HepG2 (cell line): ENCODE results near the gene PAN2. TPM values are rescaled to one million over a fixed set of nuclear protein-coding genes. Genes with fewer than 3 reads are reported as not detected.

Experiments used
- BCL6 ChIP-seq: IDR thresholded peaks from 2 replicates; pipeline ENCODE4 v1.6.1; 2016; ENCODE audit warnings: missing genetic modification reagents, missing compliant biosample characterization
- FOXC1 ChIP-seq: sonication (generic); formaldehyde crosslinking; IDR thresholded peaks from 2 replicates; pipeline ENCODE4 v1.8.0; 2022; ENCODE audit warnings: mild to moderate bottlenecking, missing genetic modification reagents, borderline replicate concordance
- FOXK1 ChIP-seq: sonication (generic); formaldehyde crosslinking; IDR thresholded peaks from 2 replicates; pipeline ENCODE4 v1.4.0; 2020; ENCODE audit warnings: low read depth, missing genetic modification reagents, borderline replicate concordance
- KLF6 ChIP-seq: IDR thresholded peaks from 2 replicates; pipeline ENCODE4 v1.8.0; 2016; ENCODE audit warnings: missing biosample characterization, missing genetic modification reagents
- MYC ChIP-seq: sonication (generic); formaldehyde crosslinking; IDR thresholded peaks from 2 replicates; pipeline ENCODE4 v1.9.0; 2021; ENCODE audit warnings: missing genetic modification reagents, borderline replicate concordance
- NFKBIZ ChIP-seq: IDR thresholded peaks from 2 replicates; pipeline ENCODE4 v1.6.1; 2018; ENCODE audit warnings: missing genetic modification reagents, missing compliant biosample characterization
- NONO ChIP-seq, 2 experiments: fragments of 450-650 bp in 1 of 2; sonication (generic) in 1 of 2; formaldehyde crosslinking in 1 of 2; IDR thresholded peaks in 1 of 2; conservative IDR thresholded peaks in 1 of 2; 2 replicates each; pipeline versions ENCODE4 v1.6.1 to v1.8.0; 2017 to 2022; ENCODE audit warnings: mild to moderate bottlenecking in 1 of 2, missing genetic modification reagents in 1 of 2, moderate library complexity in 1 of 2
- RFX5 ChIP-seq: IDR thresholded peaks from 2 replicates; pipeline ENCODE4 v1.6.1; 2011; ENCODE audit warnings: low read depth, low read length, improper control_type of control experiment
- SCMH1 ChIP-seq: sonication (generic); formaldehyde crosslinking; IDR thresholded peaks from 2 replicates; pipeline ENCODE4 v1.9.0; 2021; ENCODE audit warnings: missing genetic modification reagents, mild to moderate bottlenecking, borderline replicate concordance
- SMYD3 ChIP-seq: sonication (generic); formaldehyde crosslinking; IDR thresholded peaks from 2 replicates; pipeline ENCODE4 v1.8.1; 2023; ENCODE audit warnings: mild to moderate bottlenecking, missing genetic modification reagents
- YEATS4 ChIP-seq: sonication (generic); formaldehyde crosslinking; IDR thresholded peaks from 2 replicates; pipeline ENCODE4 v1.4.0; 2020; ENCODE audit warnings: missing genetic modification reagents, borderline replicate concordance
- ZBTB21 ChIP-seq: sonication (generic); formaldehyde crosslinking; IDR thresholded peaks from 2 replicates; pipeline ENCODE4 v1.4.0; 2020; ENCODE audit warnings: missing genetic modification reagents
- ZNF431 ChIP-seq: sonication (generic); formaldehyde crosslinking; IDR thresholded peaks from 2 replicates; pipeline ENCODE4 v1.9.0; 2022; ENCODE audit warnings: missing genetic modification reagents, low read depth, mild to moderate bottlenecking, borderline replicate concordance
- ZNF629 ChIP-seq: sonication (generic); formaldehyde crosslinking; conservative IDR thresholded peaks from 2 replicates; pipeline ENCODE4 v1.5.0; 2020; ENCODE audit warnings: missing genetic modification reagents
- polyA plus RNA-seq, 8 experiments: library from polyadenylated mRNA; depleted of rRNA in 3 of 8; stranded (reverse) in 7 of 8; unstranded in 1 of 8; fragments of >200 nt; fragmentation: Illumina TruSeq in 4 of 8; extraction: Trizol in 4 of 8; gene quantifications; 2 replicates each; pipeline versions ENCODE4 v1.2.1 to v1.2.3, GENCODE V29; 2011 to 2016; ENCODE audit warnings: low read depth in 4 of 8, missing spikeins in 1 of 8, mixed read lengths in 1 of 8; ENCODE audit not compliant: insufficient read depth in 1 of 8
- total RNA-seq, 5 experiments: library from RNA; depleted of rRNA; stranded (reverse); fragments of >200 nt; fragmentation: Illumina TruSeq; extraction: Trizol; gene quantifications; 2 replicates each; pipeline ENCODE4 v1.2.3, GENCODE V29; 2016; ENCODE audit warnings: low read depth in 1 of 5
- TF ChIP-seq, protein P1 (sequence below): sonication (generic); formaldehyde crosslinking; IDR thresholded peaks from 2 replicates; pipeline ENCODE4 v1.4.0; 2020; ENCODE audit warnings: low read depth, mild to moderate bottlenecking, missing genetic modification reagents
- TF ChIP-seq, protein P2 (sequence below): sonication (generic); formaldehyde crosslinking; IDR thresholded peaks from 2 replicates; pipeline ENCODE4 v1.4.0; 2020; ENCODE audit warnings: missing genetic modification reagents, borderline replicate concordance
- TF ChIP-seq, protein P3 (sequence below): IDR thresholded peaks from 2 replicates; pipeline ENCODE4 v1.4.0; 2020; ENCODE audit warnings: mild to moderate bottlenecking, missing genetic modification reagents
- TF ChIP-seq, protein P4 (sequence below): sonication (generic); formaldehyde crosslinking; IDR thresholded peaks from 2 replicates; pipeline ENCODE4 v1.9.0; 2022; ENCODE audit warnings: low read depth, missing genetic modification reagents

PAN2 gene
- total and polyA plus RNA-seq, 2 of the 13 experiments (the other 11 are each of a cell fraction or from before 2014, with no cell fraction given): 27.2 to 61.1 TPM

DNA sequence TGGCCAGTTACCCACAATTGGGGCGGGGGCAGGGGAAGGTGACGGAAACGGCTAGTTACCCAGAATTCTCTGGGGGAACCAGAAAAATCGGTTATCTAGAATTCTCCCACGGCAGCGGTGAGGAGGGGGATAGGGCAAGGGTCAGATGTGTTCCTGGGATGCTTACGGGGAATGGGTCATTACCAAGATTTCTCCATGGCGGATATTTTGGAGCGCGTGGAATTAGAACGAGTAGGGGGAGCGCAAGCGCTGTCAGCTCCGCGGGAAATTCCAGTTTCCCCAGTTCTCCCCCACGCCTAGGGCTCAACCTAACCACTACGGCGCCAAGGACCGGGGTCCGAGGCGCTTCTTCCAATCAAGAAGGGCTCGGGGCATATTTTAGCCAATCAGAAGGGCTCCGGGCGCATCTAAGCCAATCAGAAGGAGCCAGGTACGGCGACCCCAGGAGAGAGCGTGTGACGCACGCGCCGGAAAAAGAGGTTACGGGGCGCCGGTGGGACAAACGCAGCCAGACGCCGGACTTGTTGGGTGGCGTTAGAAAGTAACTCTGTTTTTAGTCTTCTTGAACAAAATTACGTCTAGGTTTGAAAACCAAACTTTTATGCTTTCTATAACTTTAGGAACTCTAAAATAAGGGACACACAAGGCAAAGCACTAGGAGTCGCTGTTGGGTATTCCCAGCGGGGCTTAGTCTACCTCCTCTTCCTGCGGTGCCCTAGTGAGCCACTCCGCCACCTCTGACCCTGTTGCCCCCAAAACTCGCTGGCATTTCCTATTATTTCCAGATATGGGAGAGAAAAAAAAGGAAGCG is at the start of gene PAN2 (continued):
- TF ChIP-seq FOXC1: no peak; the same call in 1 of the 2 replicates
- peak; percentile 23; the same call in 1 of the 2 replicates for TF ChIP-seq FOXK1 (CRISPR knock-in tag)
- TF ChIP-seq ZNF629: no peak
- peak; percentile 74 for TF ChIP-seq YEATS4 (CRISPR knock-in tag)
- TF ChIP-seq, protein P1, sequence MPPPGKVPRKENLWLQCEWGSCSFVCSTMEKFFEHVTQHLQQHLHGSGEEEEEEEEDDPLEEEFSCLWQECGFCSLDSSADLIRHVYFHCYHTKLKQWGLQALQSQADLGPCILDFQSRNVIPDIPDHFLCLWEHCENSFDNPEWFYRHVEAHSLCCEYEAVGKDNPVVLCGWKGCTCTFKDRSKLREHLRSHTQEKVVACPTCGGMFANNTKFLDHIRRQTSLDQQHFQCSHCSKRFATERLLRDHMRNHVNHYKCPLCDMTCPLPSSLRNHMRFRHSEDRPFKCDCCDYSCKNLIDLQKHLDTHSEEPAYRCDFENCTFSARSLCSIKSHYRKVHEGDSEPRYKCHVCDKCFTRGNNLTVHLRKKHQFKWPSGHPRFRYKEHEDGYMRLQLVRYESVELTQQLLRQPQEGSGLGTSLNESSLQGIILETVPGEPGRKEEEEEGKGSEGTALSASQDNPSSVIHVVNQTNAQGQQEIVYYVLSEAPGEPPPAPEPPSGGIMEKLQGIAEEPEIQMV (CRISPR knock-in tag): 0 out of 2 replicates have a peak, but pooled peaks have one; percentile 21
- no peak for TF ChIP-seq SMYD3
- TF ChIP-seq, protein P2, sequence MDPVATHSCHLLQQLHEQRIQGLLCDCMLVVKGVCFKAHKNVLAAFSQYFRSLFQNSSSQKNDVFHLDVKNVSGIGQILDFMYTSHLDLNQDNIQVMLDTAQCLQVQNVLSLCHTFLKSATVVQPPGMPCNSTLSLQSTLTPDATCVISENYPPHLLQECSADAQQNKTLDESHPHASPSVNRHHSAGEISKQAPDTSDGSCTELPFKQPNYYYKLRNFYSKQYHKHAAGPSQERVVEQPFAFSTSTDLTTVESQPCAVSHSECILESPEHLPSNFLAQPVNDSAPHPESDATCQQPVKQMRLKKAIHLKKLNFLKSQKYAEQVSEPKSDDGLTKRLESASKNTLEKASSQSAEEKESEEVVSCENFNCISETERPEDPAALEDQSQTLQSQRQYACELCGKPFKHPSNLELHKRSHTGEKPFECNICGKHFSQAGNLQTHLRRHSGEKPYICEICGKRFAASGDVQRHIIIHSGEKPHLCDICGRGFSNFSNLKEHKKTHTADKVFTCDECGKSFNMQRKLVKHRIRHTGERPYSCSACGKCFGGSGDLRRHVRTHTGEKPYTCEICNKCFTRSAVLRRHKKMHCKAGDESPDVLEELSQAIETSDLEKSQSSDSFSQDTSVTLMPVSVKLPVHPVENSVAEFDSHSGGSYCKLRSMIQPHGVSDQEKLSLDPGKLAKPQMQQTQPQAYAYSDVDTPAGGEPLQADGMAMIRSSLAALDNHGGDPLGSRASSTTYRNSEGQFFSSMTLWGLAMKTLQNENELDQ: peak; percentile 54; the same call in 1 of the 2 replicates
- TF ChIP-seq KLF6 (CRISPR knock-in tag): peak; percentile 71; the same call in 1 of the 2 replicates
- TF ChIP-seq, protein P3, sequence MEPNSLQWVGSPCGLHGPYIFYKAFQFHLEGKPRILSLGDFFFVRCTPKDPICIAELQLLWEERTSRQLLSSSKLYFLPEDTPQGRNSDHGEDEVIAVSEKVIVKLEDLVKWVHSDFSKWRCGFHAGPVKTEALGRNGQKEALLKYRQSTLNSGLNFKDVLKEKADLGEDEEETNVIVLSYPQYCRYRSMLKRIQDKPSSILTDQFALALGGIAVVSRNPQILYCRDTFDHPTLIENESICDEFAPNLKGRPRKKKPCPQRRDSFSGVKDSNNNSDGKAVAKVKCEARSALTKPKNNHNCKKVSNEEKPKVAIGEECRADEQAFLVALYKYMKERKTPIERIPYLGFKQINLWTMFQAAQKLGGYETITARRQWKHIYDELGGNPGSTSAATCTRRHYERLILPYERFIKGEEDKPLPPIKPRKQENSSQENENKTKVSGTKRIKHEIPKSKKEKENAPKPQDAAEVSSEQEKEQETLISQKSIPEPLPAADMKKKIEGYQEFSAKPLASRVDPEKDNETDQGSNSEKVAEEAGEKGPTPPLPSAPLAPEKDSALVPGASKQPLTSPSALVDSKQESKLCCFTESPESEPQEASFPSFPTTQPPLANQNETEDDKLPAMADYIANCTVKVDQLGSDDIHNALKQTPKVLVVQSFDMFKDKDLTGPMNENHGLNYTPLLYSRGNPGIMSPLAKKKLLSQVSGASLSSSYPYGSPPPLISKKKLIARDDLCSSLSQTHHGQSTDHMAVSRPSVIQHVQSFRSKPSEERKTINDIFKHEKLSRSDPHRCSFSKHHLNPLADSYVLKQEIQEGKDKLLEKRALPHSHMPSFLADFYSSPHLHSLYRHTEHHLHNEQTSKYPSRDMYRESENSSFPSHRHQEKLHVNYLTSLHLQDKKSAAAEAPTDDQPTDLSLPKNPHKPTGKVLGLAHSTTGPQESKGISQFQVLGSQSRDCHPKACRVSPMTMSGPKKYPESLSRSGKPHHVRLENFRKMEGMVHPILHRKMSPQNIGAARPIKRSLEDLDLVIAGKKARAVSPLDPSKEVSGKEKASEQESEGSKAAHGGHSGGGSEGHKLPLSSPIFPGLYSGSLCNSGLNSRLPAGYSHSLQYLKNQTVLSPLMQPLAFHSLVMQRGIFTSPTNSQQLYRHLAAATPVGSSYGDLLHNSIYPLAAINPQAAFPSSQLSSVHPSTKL (CRISPR knock-in tag): 0 out of 2 replicates have a peak, but pooled peaks have one; percentile 11
- TF ChIP-seq RFX5: peak; percentile 66; the same call in 1 of the 2 replicates
- 0 out of 2 replicates have a peak, but pooled peaks have one; percentile 50 for TF ChIP-seq ZNF431 (CRISPR knock-in tag)
- peak; percentile 23; the same call in 1 of the 2 replicates for TF ChIP-seq BCL6 (CRISPR knock-in tag)
- TF ChIP-seq NONO (IDR thresholded peaks at IDR 0.05): no peak
- 0 out of 2 replicates have a peak, but pooled peaks have one; percentile 35 for TF ChIP-seq NONO (CRISPR knock-in tag; conservative IDR thresholded peaks at IDR 0.05)
- TF ChIP-seq SCMH1 (CRISPR knock-in tag): no peak
- peak; percentile 45; the same call in 1 of the 2 replicates for TF ChIP-seq MYC (CRISPR knock-in tag)
- TF ChIP-seq, protein P4, sequence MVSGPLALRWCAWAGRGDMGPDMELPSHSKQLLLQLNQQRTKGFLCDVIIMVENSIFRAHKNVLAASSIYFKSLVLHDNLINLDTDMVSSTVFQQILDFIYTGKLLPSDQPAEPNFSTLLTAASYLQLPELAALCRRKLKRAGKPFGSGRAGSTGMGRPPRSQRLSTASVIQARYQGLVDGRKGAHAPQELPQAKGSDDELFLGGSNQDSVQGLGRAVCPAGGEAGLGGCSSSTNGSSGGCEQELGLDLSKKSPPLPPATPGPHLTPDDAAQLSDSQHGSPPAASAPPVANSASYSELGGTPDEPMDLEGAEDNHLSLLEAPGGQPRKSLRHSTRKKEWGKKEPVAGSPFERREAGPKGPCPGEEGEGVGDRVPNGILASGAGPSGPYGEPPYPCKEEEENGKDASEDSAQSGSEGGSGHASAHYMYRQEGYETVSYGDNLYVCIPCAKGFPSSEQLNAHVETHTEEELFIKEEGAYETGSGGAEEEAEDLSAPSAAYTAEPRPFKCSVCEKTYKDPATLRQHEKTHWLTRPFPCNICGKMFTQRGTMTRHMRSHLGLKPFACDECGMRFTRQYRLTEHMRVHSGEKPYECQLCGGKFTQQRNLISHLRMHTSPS: no peak
- TF ChIP-seq ZBTB21 (CRISPR knock-in tag): peak; percentile 30; the same call in 1 of the 2 replicates
- peak; percentile 56; the same call in 1 of the 2 replicates for TF ChIP-seq NFKBIZ
